Osteocyte (in vitro differentiated cells): ENCODE results near the gene CLASP1. TPM values are rescaled to one million over a fixed set of nuclear protein-coding genes. Genes with fewer than 3 reads are reported as not detected.

ENCODE experiments used
- DNase-seq: peaks from one replicate; pipeline ENCODE4 v3.0.0; 2021; ENCODE audit warnings: mixed read lengths; ENCODE audit not compliant: unreplicated experiment; ENCODE audit errors: extremely low spot score
- H3K27ac Mint-ChIP-seq: one replicate; pipeline ENCODE4 v1.8.0; 2021; ENCODE audit warnings: mild to moderate bottlenecking, mixed read lengths; ENCODE audit not compliant: unreplicated experiment
- H3K27me3 Mint-ChIP-seq: one replicate; pipeline ENCODE4 v1.8.0; 2021; ENCODE audit warnings: mixed read lengths; ENCODE audit not compliant: unreplicated experiment
- H3K36me3 Mint-ChIP-seq: one replicate; pipeline ENCODE4 v1.8.0; 2021; ENCODE audit warnings: mixed read lengths; ENCODE audit not compliant: unreplicated experiment
- H3K4me1 Mint-ChIP-seq: one replicate; pipeline ENCODE4 v1.8.0; 2021; ENCODE audit warnings: mixed read lengths; ENCODE audit not compliant: unreplicated experiment
- H3K4me3 Mint-ChIP-seq: one replicate; pipeline ENCODE4 v1.8.0; 2021; ENCODE audit warnings: mild to moderate bottlenecking, moderate library complexity, mixed read lengths; ENCODE audit not compliant: unreplicated experiment
- H3K9me3 Mint-ChIP-seq: one replicate; pipeline ENCODE4 v1.8.0; 2021; ENCODE audit warnings: mixed read lengths; ENCODE audit not compliant: unreplicated experiment
- CTCF ChIP-seq: fragments of 200-600 bp; sonication (generic); IDR thresholded peaks from 2 replicates; pipeline ENCODE4 v1.5.0; 2021; ENCODE audit warnings: antibody characterized with exemption, mild to moderate bottlenecking, moderate library complexity
- total RNA-seq: library from RNA; stranded (reverse); gene quantifications from 2 replicates; pipeline ENCODE4 v1.2.1, GENCODE V29; 2021

The CLASP1 gene
- total RNA-seq, 1 donor from 2014 or later = 59.9 TPM

DNA sequence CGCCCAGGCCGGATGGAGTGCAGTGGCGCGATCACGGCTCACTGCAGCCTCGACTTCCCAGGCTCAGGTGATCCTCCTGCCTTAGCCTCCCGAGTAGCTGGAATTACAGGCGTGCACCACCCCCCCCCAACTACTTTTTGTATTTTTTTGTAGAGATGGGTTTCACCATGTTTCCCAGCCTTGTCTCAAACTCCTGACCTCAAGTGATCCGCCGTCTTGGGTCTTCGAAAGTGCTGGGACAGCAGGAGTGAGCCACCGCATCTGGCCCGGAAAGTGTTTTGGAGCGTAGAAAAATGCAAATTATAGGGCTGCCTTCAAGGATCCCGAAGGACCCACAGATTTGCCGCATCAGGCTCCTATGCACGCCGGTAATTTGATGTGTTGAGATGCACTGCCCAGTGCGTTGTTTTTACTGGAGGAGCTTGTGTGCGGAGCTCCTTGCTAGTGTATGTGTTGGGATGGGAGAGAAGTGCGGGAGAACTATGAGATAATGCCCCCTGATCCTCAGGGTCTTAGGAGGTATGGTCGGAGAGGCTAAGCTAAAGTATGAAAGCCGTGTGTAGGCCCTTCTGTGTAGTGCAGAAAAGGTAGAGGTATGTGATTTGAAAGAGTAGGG, 1.2 kb upstream of the CLASP1 start:
- Mint-ChIP-seq H3K27me3 (no peaks in the 10 kb centered on the region), H3K27ac (peak overlapping the region; percentile 100), H3K9me3 (no peaks in the 10 kb centered on the region), H3K4me1 (peaks cover 33% of the 10 kb centered on the region), H3K36me3 (peaks cover 3% of the 10 kb centered on the region), H3K4me3 (peak overlapping the region; percentile 97)
- TF ChIP-seq CTCF = no peak
- DNase-seq = no peak

DNA sequence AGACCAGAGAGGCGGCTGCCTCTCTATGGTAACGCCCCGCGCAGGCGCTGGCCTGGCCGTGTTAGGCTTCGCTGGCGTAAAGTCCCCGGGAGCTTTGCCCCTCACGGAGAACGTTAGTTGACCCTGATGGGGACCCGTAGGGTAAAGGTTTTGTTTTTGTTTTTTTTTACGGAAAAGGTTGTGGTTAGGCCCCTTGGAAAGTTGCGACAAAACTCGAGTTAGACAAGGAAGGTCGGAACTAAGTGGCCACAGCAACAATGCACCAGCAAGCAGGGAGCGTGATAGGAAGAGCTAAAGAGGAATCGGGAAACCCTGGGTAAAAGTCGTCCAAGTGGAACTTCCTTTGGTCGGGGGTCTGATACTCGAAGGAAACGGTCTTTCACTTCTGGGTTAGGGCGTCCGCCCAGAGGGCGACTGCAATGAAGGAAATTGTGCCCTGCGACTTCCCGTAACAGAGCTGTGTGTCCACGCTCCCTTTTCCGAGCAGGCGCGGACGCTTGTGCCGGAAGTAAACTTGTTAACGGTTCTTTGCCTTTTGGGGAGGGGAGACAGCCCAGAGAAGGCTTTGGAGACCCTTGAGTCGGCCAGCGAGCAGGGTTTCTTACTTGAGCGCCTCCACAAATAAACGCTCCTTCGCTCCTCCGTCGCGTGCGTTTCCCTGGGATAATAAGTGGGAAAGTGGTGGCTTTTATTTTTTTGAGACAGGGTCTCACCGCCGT, 493 bp upstream of the CLASP1 start:
- TF ChIP-seq CTCF = no peak
- DNase-seq = peak; percentile 92
- Mint-ChIP-seq H3K4me3 (peak overlapping the region; percentile 97), H3K36me3 (peaks cover 3% of the 10 kb centered on the region), H3K27ac (peak overlapping the region; percentile 100), H3K4me1 (peaks cover 35% of the 10 kb centered on the region), H3K27me3 (no peaks in the 10 kb centered on the region), H3K9me3 (no peaks in the 10 kb centered on the region)

- Mint-ChIP-seq H3K4me3 (peak overlapping the region; percentile 97), H3K9me3 (no peaks in the 10 kb centered on the region), H3K27ac (peak overlapping the region; percentile 100), H3K27me3 (no peaks in the 10 kb centered on the region), H3K36me3 (no peaks in the 10 kb centered on the region), H3K4me1 (peaks cover 35% of the 10 kb centered on the region)
- no peak for TF ChIP-seq CTCF
- peak; percentile 86 for DNase-seq
Measured at GRCh38 chr2:121648206-121649148, 785 bp downstream of the CLASP1 start.

DNA sequence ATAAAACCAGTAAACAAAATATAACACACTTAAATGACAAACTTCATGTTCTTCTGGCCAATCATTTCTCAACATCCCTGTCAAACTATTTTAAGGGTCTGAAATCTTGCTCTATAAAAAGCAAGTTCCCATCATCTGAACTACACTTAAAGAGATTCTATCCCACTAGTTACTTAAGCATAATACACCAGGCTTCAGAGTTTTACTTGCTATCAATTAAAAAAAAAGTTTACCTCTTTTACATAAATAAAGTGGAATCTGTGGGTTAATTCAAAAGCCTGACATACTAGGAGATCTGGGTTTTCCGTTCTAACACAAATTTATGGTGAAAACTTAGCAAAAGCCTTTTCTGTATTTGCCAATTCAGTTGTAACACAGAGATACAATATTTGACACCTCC, 1.9 kb downstream of the CLASP1 start:
- TF ChIP-seq CTCF = no peak
- Mint-ChIP-seq H3K27me3 (no peaks in the 10 kb centered on the region), H3K27ac (peak overlapping the region; percentile 100), H3K4me3 (peak overlapping the region; percentile 97), H3K36me3 (no peaks in the 10 kb centered on the region), H3K9me3 (no peaks in the 10 kb centered on the region), H3K4me1 (peaks cover 35% of the 10 kb centered on the region)
- no peak for DNase-seq
